ENCODE measurements around the gene EDN2. TPM values are rescaled to one million over a fixed set of nuclear protein-coding genes. Genes with fewer than 3 reads are reported as not detected.

EDN2 gene
- total RNA-seq, 1 donor from 2014 or later: 0.47 TPM

- H3K36me3 ChIP-seq: peaks cover 18% of the 10 kb centered on the region
- H3K27ac ChIP-seq (replicated peaks): peak overlapping the region; percentile 31
- no peaks in the 10 kb centered on the region for H3K9me3 ChIP-seq (replicated peaks)
- no peaks in the 10 kb centered on the region for H3K27me3 ChIP-seq (ENCODE audit: low read depth)
- DNase-seq: no peak
- intact Hi-C loops (cut with micrococcal nuclease): no loop called here
- TF ChIP-seq, protein P1, sequence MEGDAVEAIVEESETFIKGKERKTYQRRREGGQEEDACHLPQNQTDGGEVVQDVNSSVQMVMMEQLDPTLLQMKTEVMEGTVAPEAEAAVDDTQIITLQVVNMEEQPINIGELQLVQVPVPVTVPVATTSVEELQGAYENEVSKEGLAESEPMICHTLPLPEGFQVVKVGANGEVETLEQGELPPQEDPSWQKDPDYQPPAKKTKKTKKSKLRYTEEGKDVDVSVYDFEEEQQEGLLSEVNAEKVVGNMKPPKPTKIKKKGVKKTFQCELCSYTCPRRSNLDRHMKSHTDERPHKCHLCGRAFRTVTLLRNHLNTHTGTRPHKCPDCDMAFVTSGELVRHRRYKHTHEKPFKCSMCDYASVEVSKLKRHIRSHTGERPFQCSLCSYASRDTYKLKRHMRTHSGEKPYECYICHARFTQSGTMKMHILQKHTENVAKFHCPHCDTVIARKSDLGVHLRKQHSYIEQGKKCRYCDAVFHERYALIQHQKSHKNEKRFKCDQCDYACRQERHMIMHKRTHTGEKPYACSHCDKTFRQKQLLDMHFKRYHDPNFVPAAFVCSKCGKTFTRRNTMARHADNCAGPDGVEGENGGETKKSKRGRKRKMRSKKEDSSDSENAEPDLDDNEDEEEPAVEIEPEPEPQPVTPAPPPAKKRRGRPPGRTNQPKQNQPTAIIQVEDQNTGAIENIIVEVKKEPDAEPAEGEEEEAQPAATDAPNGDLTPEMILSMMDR (IDR thresholded peaks at IDR 0.05; ENCODE audit: borderline replicate concordance): no peak
- no peak overlapping the region for H3K4me3 ChIP-seq
- peaks cover 35% of the 10 kb centered on the region for H3K4me1 ChIP-seq
Observed at GRCh38 chr1:41515131-41515678, 30.7 kb upstream of the EDN2 start.

DNA sequence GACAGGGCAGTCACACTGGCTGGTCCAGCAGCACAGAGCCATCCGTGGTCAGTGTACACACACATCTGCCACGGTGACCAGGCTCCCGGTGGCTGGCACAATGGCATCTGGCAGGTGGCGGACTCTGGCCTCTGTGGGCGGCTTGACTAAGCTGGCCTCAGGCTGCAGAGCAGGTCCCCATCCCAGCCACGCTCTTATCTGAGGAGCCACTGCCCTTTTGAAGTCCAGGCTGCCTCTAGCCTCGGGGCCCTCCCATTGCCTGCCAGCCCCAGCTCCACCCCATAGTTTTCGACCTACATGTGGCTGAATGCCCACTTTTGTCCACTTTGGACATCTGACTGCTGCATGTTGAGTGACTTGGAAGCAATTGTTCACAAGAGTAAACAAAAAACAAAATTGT lies 29.9 kb upstream of the EDN2 start:
- H3K9me3 ChIP-seq (replicated peaks): no peaks in the 10 kb centered on the region
- H3K36me3 ChIP-seq: peaks cover 18% of the 10 kb centered on the region
- H3K27me3 ChIP-seq (ENCODE audit: low read depth): no peaks in the 10 kb centered on the region
- no peak overlapping the region for H3K4me3 ChIP-seq
- no peak overlapping the region for H3K27ac ChIP-seq (replicated peaks)
- peaks cover 35% of the 10 kb centered on the region for H3K4me1 ChIP-seq
- DNase-seq: no peak
- TF ChIP-seq, protein P1 (IDR thresholded peaks at IDR 0.05; ENCODE audit: borderline replicate concordance): no peak
- intact Hi-C loops (cut with micrococcal nuclease): no loop called here

DNA sequence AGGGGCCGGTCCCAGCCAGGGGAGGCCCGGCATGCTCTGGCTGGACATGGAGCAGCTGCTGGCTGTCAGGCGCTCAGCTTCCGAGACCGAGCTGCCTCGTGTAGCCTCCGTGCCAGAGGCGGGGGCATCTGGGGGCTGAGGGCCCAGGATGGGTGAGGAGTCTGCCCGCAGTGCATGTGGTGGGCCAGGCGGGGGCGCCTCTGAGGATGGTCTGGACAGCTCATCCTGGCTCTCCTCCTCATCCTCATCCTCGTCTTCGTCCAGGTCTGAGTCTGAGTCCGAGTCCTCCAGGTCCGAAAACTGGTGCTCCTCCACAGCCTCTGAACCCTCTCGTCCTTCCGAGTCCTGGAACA lies 28.9 kb upstream of the EDN2 start:
- intact Hi-C loops (cut with micrococcal nuclease): no loop called here
- Histone ChIP-seq H3K4me3 (no peak overlapping the region), H3K4me1 (peaks cover 35% of the 10 kb centered on the region), H3K27ac (replicated peaks) (no peak overlapping the region), H3K9me3 (replicated peaks) (no peaks in the 10 kb centered on the region), H3K27me3 (ENCODE audit: low read depth) (no peaks in the 10 kb centered on the region), H3K36me3 (peaks cover 18% of the 10 kb centered on the region)
- TF ChIP-seq, protein P1 (IDR thresholded peaks at IDR 0.05; ENCODE audit: borderline replicate concordance): peak; percentile 34
- no peak for DNase-seq

DNA sequence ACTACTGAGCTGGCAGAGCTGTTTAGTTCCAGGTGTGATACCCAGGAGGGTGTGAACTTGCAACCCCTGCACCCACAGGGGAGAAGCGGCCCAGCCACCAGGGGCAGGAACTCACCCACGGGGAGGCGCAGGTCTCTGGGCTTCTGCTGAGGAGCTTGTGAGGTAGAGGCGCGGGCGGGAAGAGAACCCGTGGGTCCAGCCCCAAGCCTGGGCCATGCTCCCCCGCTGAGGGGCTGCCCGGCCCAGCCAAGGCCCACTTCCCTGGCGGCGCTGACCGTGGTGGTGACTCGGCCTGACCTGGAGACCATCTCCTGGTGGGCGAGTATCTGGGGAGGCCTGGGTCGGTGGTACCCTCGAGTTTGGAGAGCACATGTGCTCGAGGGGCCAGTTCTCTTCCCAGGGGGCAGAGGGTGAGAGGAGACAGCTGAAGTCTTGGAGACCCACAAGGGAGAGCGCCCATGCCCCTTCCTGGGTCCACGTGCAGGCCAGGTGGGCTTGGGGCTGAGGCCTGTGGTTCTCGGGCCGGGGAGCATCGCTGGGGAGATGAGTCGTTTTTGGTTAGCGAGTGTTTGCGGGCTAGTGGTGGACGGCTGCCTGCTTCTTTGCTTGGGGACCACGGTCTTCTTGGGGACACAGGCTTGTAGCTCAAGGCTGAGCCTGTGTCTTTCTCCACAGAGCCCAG lies 28.4 kb upstream of the EDN2 start:
- intact Hi-C loops (cut with micrococcal nuclease): no loop called here
- Histone ChIP-seq H3K36me3 (peaks cover 18% of the 10 kb centered on the region), H3K4me1 (peaks cover 35% of the 10 kb centered on the region), H3K27me3 (ENCODE audit: low read depth) (no peaks in the 10 kb centered on the region), H3K9me3 (replicated peaks) (no peaks in the 10 kb centered on the region), H3K27ac (replicated peaks) (no peak overlapping the region), H3K4me3 (no peak overlapping the region)
- no peak for DNase-seq
- TF ChIP-seq, protein P1 (IDR thresholded peaks at IDR 0.05; ENCODE audit: borderline replicate concordance): no peak

DNA sequence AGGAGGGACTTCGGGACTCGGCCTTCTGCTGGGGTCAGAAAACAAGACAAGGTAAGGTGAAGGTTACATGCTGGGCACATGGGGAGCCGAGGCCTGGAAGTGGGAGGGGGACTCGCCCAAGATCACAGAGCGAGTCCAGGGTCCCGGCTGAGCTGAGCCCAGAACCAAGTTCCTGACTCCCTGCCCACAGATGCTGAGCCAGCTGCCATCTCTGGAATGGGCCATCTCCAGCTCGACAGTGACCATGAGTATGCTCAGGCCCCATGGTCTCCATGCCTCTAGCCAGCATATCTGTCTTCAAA lies 26.7 kb upstream of the EDN2 start:
- intact Hi-C loops (cut with micrococcal nuclease): no loop called here

More for the DNA sequence above, 26.7 kb upstream of the EDN2 start:
- Histone ChIP-seq H3K4me1 (peaks cover 19% of the 10 kb centered on the region), H3K27ac (replicated peaks) (no peak overlapping the region), H3K36me3 (peaks cover 18% of the 10 kb centered on the region), H3K27me3 (ENCODE audit: low read depth) (no peaks in the 10 kb centered on the region), H3K9me3 (replicated peaks) (no peaks in the 10 kb centered on the region), H3K4me3 (no peak overlapping the region)
- TF ChIP-seq, protein P1 (IDR thresholded peaks at IDR 0.05; ENCODE audit: borderline replicate concordance): no peak
- no peak for DNase-seq
